Measurements from ENCODE around the gene PAQR7.

PAQR7 gene

GRCh38 chr1:25900219-25900618 lies 24.7 kb upstream of the PAQR7 start:
- FAIRE-seq: no peak

GRCh38 chr1:25899792-25900191 lies 24.3 kb upstream of the PAQR7 start:
- FAIRE-seq: no peak

- no peak for FAIRE-seq
Observed at GRCh38 chr1:25898223-25899015, 22.9 kb upstream of the PAQR7 start.

GRCh38 chr1:25897754-25898153 lies 22.2 kb upstream of the PAQR7 start:
- no peak for FAIRE-seq

- FAIRE-seq: peak; percentile 70
Observed at GRCh38 chr1:25896266-25896665, 20.8 kb upstream of the PAQR7 start.

GRCh38 chr1:25895365-25895990 lies 20.0 kb upstream of the PAQR7 start:
- FAIRE-seq: peak; percentile 98

- FAIRE-seq: no peak
Observed at GRCh38 chr1:25893116-25893515, 17.6 kb upstream of the PAQR7 start.

- no peak for FAIRE-seq
Observed at GRCh38 chr1:25891606-25892005, 16.1 kb upstream of the PAQR7 start.

GRCh38 chr1:25890239-25891034 lies 14.9 kb upstream of the PAQR7 start:
- peak; percentile 98 for FAIRE-seq

- peak; percentile 27 for FAIRE-seq
Observed at GRCh38 chr1:25889470-25889869, 14.0 kb upstream of the PAQR7 start.

- no peak for FAIRE-seq
Observed at GRCh38 chr1:25888426-25888987, 13.0 kb upstream of the PAQR7 start.

- no peak for FAIRE-seq
Observed at GRCh38 chr1:25885602-25886001, 10.1 kb upstream of the PAQR7 start.

- no peak for FAIRE-seq
Observed at GRCh38 chr1:25881266-25881665, 5.8 kb upstream of the PAQR7 start.

- no peak for FAIRE-seq
Observed at GRCh38 chr1:25880518-25880917, 5.0 kb upstream of the PAQR7 start.

GRCh38 chr1:25879675-25880074 lies 4.2 kb upstream of the PAQR7 start:
- FAIRE-seq: no peak

- FAIRE-seq: no peak
Observed at GRCh38 chr1:25878690-25879089, 3.2 kb upstream of the PAQR7 start.

- FAIRE-seq: no peak
Observed at GRCh38 chr1:25877155-25877554, 1.6 kb upstream of the PAQR7 start.

- FAIRE-seq: no peak
Observed at GRCh38 chr1:25876693-25877077, 1.2 kb upstream of the PAQR7 start.

- no peak for FAIRE-seq
Observed at GRCh38 chr1:25875856-25876692, 566 bp upstream of the PAQR7 start.

GRCh38 chr1:25874635-25875153 lies 814 bp downstream of the PAQR7 start:
- no peak for FAIRE-seq

- FAIRE-seq: no peak
Observed at GRCh38 chr1:25874209-25874608, 1.3 kb downstream of the PAQR7 start.

GRCh38 chr1:25873120-25873519 lies 2.4 kb downstream of the PAQR7 start:
- FAIRE-seq: no peak

Data from G401.6 (cell line).